CD4-positive, CD25-positive, alpha-beta regulatory T cell (primary cell): ENCODE measurements around the gene BICD2. TPM values are rescaled to one million over a fixed set of nuclear protein-coding genes. Genes with fewer than 3 reads are reported as not detected.
A peak's percentile ranks its signal among the peaks of the same experiment; 100 is the strongest.

ENCODE experiments used
- ATAC-seq, 2 donors: fragments of 150-1000 bp; cut with Tn5 transposase; one replicate each; pipeline ENCODE4 v1.10.0; 2021; ENCODE audit warnings: low read depth in 2 of 2, moderate number of reproducible peaks in 2 of 2, moderate library complexity in 1 of 2
- DNase-seq, 3 donors: peaks; one replicate each; pipeline versions ENCODE4 v3.0.0 to v3.0.0-alpha.2; 2012 to 2022; ENCODE audit warnings: mixed read lengths in 1 of 3
- H3K27ac ChIP-seq: one replicate; pipeline ENCODE4 v1.7.0; 2013; ENCODE audit warnings: mild to moderate bottlenecking, low read length; ENCODE audit not compliant: insufficient read depth, poor library complexity, severe bottlenecking
- H3K27me3 ChIP-seq: one replicate; pipeline ENCODE4 v1.7.0; 2013; ENCODE audit warnings: low read length; ENCODE audit not compliant: control insufficient read depth, insufficient read depth
- H3K36me3 ChIP-seq: one replicate; pipeline ENCODE4 v1.7.0; 2013; ENCODE audit warnings: mild to moderate bottlenecking, low read length, moderate library complexity; ENCODE audit not compliant: control insufficient read depth, insufficient read depth
- H3K4me1 ChIP-seq: 2 replicates; pipeline ENCODE4 v1.7.0; 2013; ENCODE audit warnings: mild to moderate bottlenecking, low read length; ENCODE audit not compliant: insufficient read depth, control insufficient read depth, poor library complexity, severe bottlenecking
- H3K4me3 ChIP-seq: one replicate; pipeline ENCODE4 v1.7.0; 2013; ENCODE audit warnings: low read depth, mild to moderate bottlenecking, low read length, moderate library complexity
- H3K9me3 ChIP-seq, 2 experiments: 1 replicate in 1 of 2; 2 replicates in 1 of 2; pipeline ENCODE4 v1.7.0; 2013; ENCODE audit warnings: low read length in 2 of 2, mild to moderate bottlenecking in 1 of 2, moderate library complexity in 1 of 2; ENCODE audit not compliant: control insufficient read depth in 2 of 2
- H3K27ac Mint-ChIP-seq, 3 donors: one replicate each; pipeline ENCODE4 v1.8.0; 2020 to 2022; ENCODE audit warnings: mild to moderate bottlenecking in 3 of 3, mixed read lengths in 3 of 3, moderate library complexity in 2 of 3
- H3K27me3 Mint-ChIP-seq: one replicate; pipeline ENCODE4 v1.8.0; 2022; ENCODE audit warnings: mild to moderate bottlenecking, mixed read lengths
- H3K36me3 Mint-ChIP-seq: one replicate; pipeline ENCODE4 v1.8.0; 2020; ENCODE audit warnings: mixed read lengths
- H3K4me1 Mint-ChIP-seq, 4 donors: one replicate each; pipeline ENCODE4 v1.8.0; 2020 to 2022; ENCODE audit warnings: mixed read lengths in 4 of 4, mild to moderate bottlenecking in 1 of 4
- H3K4me3 Mint-ChIP-seq, 4 donors: one replicate each; pipeline ENCODE4 v1.8.0; 2020 to 2022; ENCODE audit warnings: mild to moderate bottlenecking in 4 of 4, mixed read lengths in 4 of 4, moderate library complexity in 3 of 4
- H3K9me3 Mint-ChIP-seq, 7 donors: one replicate each; pipeline ENCODE4 v1.8.0; 2020 to 2022; ENCODE audit warnings: mixed read lengths in 7 of 7, mild to moderate bottlenecking in 3 of 7, moderate library complexity in 2 of 7
- polyA plus RNA-seq, 4 donors: library from polyadenylated mRNA; unstranded; fragments of 300-500 nt; fragmentation: Illumina TruSeq; gene quantifications; one replicate each; pipeline ENCODE4 v1.2.3, GENCODE V29; 2021
- total RNA-seq: library from RNA; stranded (reverse); gene quantifications from one replicate; pipeline ENCODE4 v1.2.3, GENCODE V29; 2022

BICD2 gene
- total and polyA plus RNA-seq, 5 donors from 2014 or later: 5.6 to 29.3 (median 9.3) TPM

GRCh38 chr9:92679413-92680165 lies 85.0 kb downstream of the BICD2 start:
- DNase-seq (no peak), ATAC-seq (no peak)
- Mint-ChIP-seq H3K9me3 (no peaks in the 10 kb centered on the region), H3K4me3 (no peak overlapping the region), H3K4me1 (peaks cover 0 to 4% (median 1%) of the 10 kb centered on the region in 4 donors), H3K27ac (no peak overlapping the region), H3K27me3 (no peaks in the 10 kb centered on the region), H3K36me3 (no peaks in the 10 kb centered on the region)
- Histone ChIP-seq H3K4me3 (no peak overlapping the region), H3K4me1 (no peaks in the 10 kb centered on the region), H3K36me3 (no peaks in the 10 kb centered on the region), H3K9me3 (no peaks in the 10 kb centered on the region), H3K27ac (no peak overlapping the region), H3K27me3 (no peaks in the 10 kb centered on the region)

GRCh38 chr9:92671323-92671722 lies 93.3 kb downstream of the BICD2 start:
- ATAC-seq (no peak), DNase-seq (no peak)
- H3K9me3 Mint-ChIP-seq: no peaks in the 10 kb centered on the region
- no peaks in the 10 kb centered on the region for H3K36me3 Mint-ChIP-seq
- H3K4me3 Mint-ChIP-seq: peak overlapping the region; percentile 97 to 100 (median 98)
- Histone ChIP-seq H3K27ac (no peak overlapping the region), H3K9me3 (no peaks in the 10 kb centered on the region), H3K4me1 (peaks cover 29% of the 10 kb centered on the region), H3K36me3 (no peaks in the 10 kb centered on the region), H3K4me3 (peak overlapping the region; percentile 41), H3K27me3 (no peaks in the 10 kb centered on the region)
- H3K4me1 Mint-ChIP-seq: peaks cover 5 to 47% (median 29%) of the 10 kb centered on the region in 4 donors
- H3K27ac Mint-ChIP-seq: peak overlapping the region in 1 of 3 donors; percentile 98
- no peaks in the 10 kb centered on the region for H3K27me3 Mint-ChIP-seq

- H3K9me3 Mint-ChIP-seq: no peaks in the 10 kb centered on the region
- no peaks in the 10 kb centered on the region for H3K9me3 ChIP-seq
These were observed 94.5 kb downstream of the BICD2 start, which contains the start of gene IPPK for GRCh38 chr9:92669890-92670708. IPPK (minus strand) TSS chr9:92670131; CDS start chr9:92669988, 143 bp downstream.

GRCh38 chr9:92669527-92669889 lies 95.1 kb downstream of the BICD2 start:
- Histone ChIP-seq H3K27ac (peak overlapping the region; percentile 87), H3K4me3 (peak overlapping the region; percentile 83), H3K4me1 (peaks cover 30% of the 10 kb centered on the region), H3K9me3 (no peaks in the 10 kb centered on the region), H3K27me3 (no peaks in the 10 kb centered on the region), H3K36me3 (no peaks in the 10 kb centered on the region)
- H3K4me3 Mint-ChIP-seq: peak overlapping the region; percentile 97 to 100 (median 98)
- H3K27me3 Mint-ChIP-seq: no peaks in the 10 kb centered on the region
- H3K27ac Mint-ChIP-seq: peak overlapping the region; percentile 66 to 87 (median 87)
- H3K4me1 Mint-ChIP-seq: peaks cover 10 to 59% (median 42%) of the 10 kb centered on the region in 4 donors
- H3K9me3 Mint-ChIP-seq: no peaks in the 10 kb centered on the region
- H3K36me3 Mint-ChIP-seq: no peaks in the 10 kb centered on the region
- DNase-seq (peak in 1 of 3 donors; percentile 45), ATAC-seq (peak in 1 of 2 donors; percentile 1)

More at GRCh38 chr9:92669890-92670708, 94.5 kb downstream of the BICD2 start, which contains the start of gene IPPK:
- no peaks in the 10 kb centered on the region for H3K36me3 ChIP-seq
- peak within 1 kb of the TSS; percentile 87 for H3K27ac ChIP-seq
- H3K4me1 ChIP-seq: peaks cover 30% of the 10 kb centered on the region
- peak; percentile 96 to 99 (median 98) for DNase-seq
- Mint-ChIP-seq H3K4me1 (peaks cover 5 to 53% (median 36%) of the 10 kb centered on the region in 4 donors), H3K4me3 (peak within 1 kb of the TSS; percentile 97 to 100 (median 98)), H3K27ac (peak within 1 kb of the TSS; percentile 89 to 98 (median 98)), H3K27me3 (no peaks in the 10 kb centered on the region), H3K36me3 (no peaks in the 10 kb centered on the region)
- peak; percentile 96 for ATAC-seq
- H3K27me3 ChIP-seq: no peaks in the 10 kb centered on the region
- H3K4me3 ChIP-seq: peak within 1 kb of the TSS; percentile 99

GRCh38 chr9:92668746-92669526 lies 95.7 kb downstream of the BICD2 start:
- Histone ChIP-seq H3K27me3 (no peaks in the 10 kb centered on the region), H3K4me3 (peak overlapping the region; percentile 83), H3K4me1 (peaks cover 30% of the 10 kb centered on the region), H3K36me3 (no peaks in the 10 kb centered on the region), H3K9me3 (no peaks in the 10 kb centered on the region), H3K27ac (peak overlapping the region; percentile 87)
- Mint-ChIP-seq H3K27ac (peak overlapping the region in 2 of 3 donors; percentile 87), H3K4me1 (peaks cover 10 to 64% (median 43%) of the 10 kb centered on the region in 4 donors), H3K36me3 (no peaks in the 10 kb centered on the region), H3K27me3 (no peaks in the 10 kb centered on the region), H3K4me3 (peak overlapping the region; percentile 97 to 100 (median 98)), H3K9me3 (no peaks in the 10 kb centered on the region)
- DNase-seq: peak in 2 of 3 donors; percentile 18 to 31
- ATAC-seq: no peak

- H3K36me3 ChIP-seq: peaks cover 8% of the 10 kb centered on the region
- DNase-seq: no peak
- H3K27me3 ChIP-seq: no peaks in the 10 kb centered on the region
- Mint-ChIP-seq H3K36me3 (peaks cover 5% of the 10 kb centered on the region), H3K27me3 (no peaks in the 10 kb centered on the region), H3K4me3 (peak overlapping the region in 3 of 4 donors; percentile 19 to 100 (median 46)), H3K27ac (peak overlapping the region; percentile 48 to 78 (median 71)), H3K9me3 (no peaks in the 10 kb centered on the region), H3K4me1 (peaks cover 15 to 70% (median 50%) of the 10 kb centered on the region in 4 donors)
- ATAC-seq: no peak
- peaks cover 30% of the 10 kb centered on the region for H3K4me1 ChIP-seq
- H3K9me3 ChIP-seq: no peaks in the 10 kb centered on the region
- H3K4me3 ChIP-seq: no peak overlapping the region
- H3K27ac ChIP-seq: no peak overlapping the region
These were observed 97.6 kb downstream of the BICD2 start for GRCh38 chr9:92666912-92667532.

GRCh38 chr9:92666236-92666635 lies 98.4 kb downstream of the BICD2 start:
- Mint-ChIP-seq H3K27me3 (no peaks in the 10 kb centered on the region), H3K36me3 (peaks cover 5% of the 10 kb centered on the region), H3K4me3 (peak overlapping the region in 3 of 4 donors; percentile 8 to 100 (median 29)), H3K27ac (peak overlapping the region in 1 of 3 donors; percentile 47), H3K4me1 (peaks cover 15 to 74% (median 51%) of the 10 kb centered on the region in 4 donors), H3K9me3 (no peaks in the 10 kb centered on the region)
- Histone ChIP-seq H3K4me1 (peaks cover 29% of the 10 kb centered on the region), H3K36me3 (peaks cover 8% of the 10 kb centered on the region), H3K9me3 (no peaks in the 10 kb centered on the region), H3K27ac (no peak overlapping the region), H3K4me3 (no peak overlapping the region), H3K27me3 (no peaks in the 10 kb centered on the region)
- DNase-seq: no peak
- ATAC-seq: no peak
